HUES6 (cell line): ENCODE data around the gene SLC8A1.

ENCODE experiments used
- H3K27ac ChIP-seq: 2 replicates; pipeline ENCODE4 v1.7.0; 2013; ENCODE audit warnings: low read depth, mild to moderate bottlenecking, low read length, inconsistent platforms
- H3K27me3 ChIP-seq: 2 replicates; pipeline ENCODE4 v1.6.1; 2013; ENCODE audit warnings: low read length; ENCODE audit not compliant: control insufficient read depth, insufficient read depth
- H3K36me3 ChIP-seq: 2 replicates; pipeline ENCODE4 v1.6.1; 2013; ENCODE audit warnings: low read length; ENCODE audit not compliant: control insufficient read depth, insufficient read depth
- H3K4me1 ChIP-seq: 2 replicates; pipeline ENCODE4 v1.6.1; 2013; ENCODE audit warnings: low read length; ENCODE audit not compliant: control insufficient read depth, insufficient read depth
- H3K4me3 ChIP-seq: 2 replicates; pipeline ENCODE4 v1.5.1; 2013; ENCODE audit warnings: low read depth, low read length
- H3K9ac ChIP-seq: one replicate; pipeline ENCODE4 v1.6.1; 2013; ENCODE audit warnings: mild to moderate bottlenecking, low read length
- H3K9me3 ChIP-seq: 2 replicates; pipeline ENCODE4 v1.6.1; 2013; ENCODE audit warnings: low read depth, low read length; ENCODE audit not compliant: control insufficient read depth, insufficient read depth

SLC8A1 gene

GRCh38 chr2:40106061-40106460, 345.8 kb downstream of the SLC8A1 start:
- Histone ChIP-seq H3K36me3 (no peaks in the 10 kb centered on the region), H3K9me3 (no peaks in the 10 kb centered on the region), H3K9ac (no peak overlapping the region), H3K4me3 (no peak overlapping the region), H3K27ac (no peak overlapping the region), H3K4me1 (peaks cover 4% of the 10 kb centered on the region; the same call in 1 of the 2 replicates), H3K27me3 (no peaks in the 10 kb centered on the region)

- no peaks in the 10 kb centered on the region for H3K36me3 ChIP-seq
- no peaks in the 10 kb centered on the region for H3K9me3 ChIP-seq
- no peak overlapping the region for H3K27ac ChIP-seq
- H3K4me1 ChIP-seq, result peaks cover 6% of the 10 kb centered on the region; the same call in 1 of the 2 replicates
- H3K9ac ChIP-seq, result no peak overlapping the region
- no peaks in the 10 kb centered on the region for H3K27me3 ChIP-seq
- H3K4me3 ChIP-seq, result no peak overlapping the region
Measured at GRCh38 chr2:40105593-40105992, 346.3 kb downstream of the SLC8A1 start.

GRCh38 chr2:40103590-40103989, 348.3 kb downstream of the SLC8A1 start:
- H3K36me3 ChIP-seq, result no peaks in the 10 kb centered on the region
- no peak overlapping the region for H3K27ac ChIP-seq
- H3K27me3 ChIP-seq, result no peaks in the 10 kb centered on the region
- H3K4me1 ChIP-seq, result peaks cover 6% of the 10 kb centered on the region; the same call in 1 of the 2 replicates
- no peak overlapping the region for H3K9ac ChIP-seq
- H3K4me3 ChIP-seq, result no peak overlapping the region
- no peaks in the 10 kb centered on the region for H3K9me3 ChIP-seq

GRCh38 chr2:40103163-40103562, 348.7 kb downstream of the SLC8A1 start:
- Histone ChIP-seq H3K36me3 (no peaks in the 10 kb centered on the region), H3K27ac (no peak overlapping the region), H3K27me3 (no peaks in the 10 kb centered on the region), H3K9ac (no peak overlapping the region), H3K4me1 (peaks cover 6% of the 10 kb centered on the region; the same call in 1 of the 2 replicates), H3K9me3 (no peaks in the 10 kb centered on the region), H3K4me3 (no peak overlapping the region)

- H3K27ac ChIP-seq, result no peak overlapping the region
- no peaks in the 10 kb centered on the region for H3K9me3 ChIP-seq
- H3K4me1 ChIP-seq, result peaks cover 6% of the 10 kb centered on the region; the same call in 1 of the 2 replicates
- H3K9ac ChIP-seq, result no peak overlapping the region
- H3K36me3 ChIP-seq, result no peaks in the 10 kb centered on the region
- H3K27me3 ChIP-seq, result no peaks in the 10 kb centered on the region
- H3K4me3 ChIP-seq, result no peak overlapping the region
Measured at GRCh38 chr2:40102447-40102846, 349.4 kb downstream of the SLC8A1 start.

GRCh38 chr2:40101131-40101575, 350.7 kb downstream of the SLC8A1 start:
- no peak overlapping the region for H3K4me3 ChIP-seq
- no peak overlapping the region for H3K9ac ChIP-seq
- no peak overlapping the region for H3K27ac ChIP-seq
- H3K36me3 ChIP-seq, result no peaks in the 10 kb centered on the region
- H3K27me3 ChIP-seq, result no peaks in the 10 kb centered on the region
- peaks cover 6% of the 10 kb centered on the region; the same call in 1 of the 2 replicates for H3K4me1 ChIP-seq
- no peaks in the 10 kb centered on the region for H3K9me3 ChIP-seq

- Histone ChIP-seq H3K9ac (no peak overlapping the region), H3K9me3 (no peaks in the 10 kb centered on the region), H3K27ac (no peak overlapping the region), H3K36me3 (no peaks in the 10 kb centered on the region), H3K4me3 (no peak overlapping the region), H3K27me3 (no peaks in the 10 kb centered on the region), H3K4me1 (peaks cover 6% of the 10 kb centered on the region; the same call in 1 of the 2 replicates)
Measured at GRCh38 chr2:40100676-40101075, 351.2 kb downstream of the SLC8A1 start.

- no peaks in the 10 kb centered on the region for H3K27me3 ChIP-seq
- H3K36me3 ChIP-seq, result no peaks in the 10 kb centered on the region
- no peak overlapping the region for H3K9ac ChIP-seq
- H3K9me3 ChIP-seq, result no peaks in the 10 kb centered on the region
- H3K4me3 ChIP-seq, result no peak overlapping the region
- H3K4me1 ChIP-seq, result peaks cover 6% of the 10 kb centered on the region; the same call in 1 of the 2 replicates
- no peak overlapping the region for H3K27ac ChIP-seq
Measured at GRCh38 chr2:40098786-40099470, 353.0 kb downstream of the SLC8A1 start.

- Histone ChIP-seq H3K27me3 (no peaks in the 10 kb centered on the region), H3K27ac (no peak overlapping the region), H3K9ac (no peak overlapping the region), H3K4me1 (peaks cover 3% of the 10 kb centered on the region), H3K9me3 (no peaks in the 10 kb centered on the region), H3K36me3 (no peaks in the 10 kb centered on the region), H3K4me3 (no peak overlapping the region)
Measured at GRCh38 chr2:40097691-40098385, 354.1 kb downstream of the SLC8A1 start.

- no peak overlapping the region for H3K9ac ChIP-seq
- no peaks in the 10 kb centered on the region for H3K27me3 ChIP-seq
- H3K27ac ChIP-seq, result no peak overlapping the region
- peaks cover 3% of the 10 kb centered on the region for H3K4me1 ChIP-seq
- no peak overlapping the region for H3K4me3 ChIP-seq
- no peaks in the 10 kb centered on the region for H3K36me3 ChIP-seq
- no peaks in the 10 kb centered on the region for H3K9me3 ChIP-seq
Measured at GRCh38 chr2:40096360-40096759, 355.5 kb downstream of the SLC8A1 start.

GRCh38 chr2:40095000-40095399, 356.9 kb downstream of the SLC8A1 start:
- no peaks in the 10 kb centered on the region for H3K36me3 ChIP-seq
- H3K4me3 ChIP-seq, result no peak overlapping the region
- H3K27ac ChIP-seq, result no peak overlapping the region
- no peaks in the 10 kb centered on the region for H3K9me3 ChIP-seq
- no peak overlapping the region for H3K9ac ChIP-seq
- H3K27me3 ChIP-seq, result no peaks in the 10 kb centered on the region
- no peaks in the 10 kb centered on the region; the same call in 1 of the 2 replicates for H3K4me1 ChIP-seq
